MCF 10A (cell line): ENCODE data around the gene OBSCN. TPM values are rescaled to one million over a fixed set of nuclear protein-coding genes. Genes with fewer than 3 reads are reported as not detected.

ENCODE experiments used
- BruUV-seq: library from RNA; stranded (reverse); fragments of 400-500 nt; replicated peaks from 2 replicates; lab custom pipeline; 2021; lab: Mats Ljungman, UMichigan
- CTCF ChIA-PET: fragments of 300-600 bp; sonication (Branson Sonifier 250); formaldehyde crosslinking; extraction: SDS; loops from one replicate; lab custom pipeline; 2021; ENCODE audit warnings: antibody characterized with exemption, inconsistent platforms; lab: Yijun Ruan, JAX
- POLR2A ChIA-PET: fragments of 300-600, 350-650 bp; sonication (Branson Sonifier 250); formaldehyde crosslinking; extraction: SDS; loops from one replicate; lab custom pipeline; 2020; ENCODE audit warnings: antibody characterized with exemption, inconsistent platforms; lab: Yijun Ruan, JAX
- DNase-seq: peaks from one replicate; pipeline ENCODE4 v3.0.0-alpha.2; 2018; ENCODE audit not compliant: unreplicated experiment
- H3K27ac Mint-ChIP-seq: one replicate; pipeline ENCODE4 v1.8.0; 2022; ENCODE audit warnings: mild to moderate bottlenecking, low read depth, mixed read lengths; ENCODE audit not compliant: unreplicated experiment
- H3K27me3 Mint-ChIP-seq: one replicate; pipeline ENCODE4 v1.8.0; 2022; ENCODE audit warnings: mixed read lengths; ENCODE audit not compliant: insufficient read depth, unreplicated experiment
- H3K36me3 Mint-ChIP-seq: one replicate; pipeline ENCODE4 v1.8.0; 2022; ENCODE audit warnings: mild to moderate bottlenecking, moderate library complexity, mixed read lengths; ENCODE audit not compliant: insufficient read depth, unreplicated experiment
- H3K4me1 Mint-ChIP-seq: one replicate; pipeline ENCODE4 v1.8.0; 2022; ENCODE audit warnings: mixed read lengths; ENCODE audit not compliant: insufficient read depth, unreplicated experiment
- H3K4me3 Mint-ChIP-seq: one replicate; pipeline ENCODE4 v1.8.0; 2022; ENCODE audit warnings: mild to moderate bottlenecking, moderate library complexity, mixed read lengths; ENCODE audit not compliant: unreplicated experiment
- H3K9me3 Mint-ChIP-seq: one replicate; pipeline ENCODE4 v1.8.0; 2022; ENCODE audit warnings: mixed read lengths; ENCODE audit not compliant: unreplicated experiment
- CTCF ChIP-seq: fragments of 200-600 bp; IDR thresholded peaks from one replicate; pipeline ENCODE4 v1.8.0; 2022; ENCODE audit warnings: antibody characterized with exemption, mild to moderate bottlenecking; ENCODE audit not compliant: unreplicated experiment
- intact Hi-C: fragments of 100-400 bp; cut with micrococcal nuclease; formaldehyde crosslinking; loops from 2 replicates; pipeline ENCODE4 v1.14.1; 2022
- total RNA-seq: library from RNA; stranded (reverse); gene quantifications from 2 replicates; pipeline ENCODE4 v1.2.3, GENCODE V29; 2022

The OBSCN gene
- total RNA-seq, 1 experiment from 2014 or later = 22.6 TPM

- Mint-ChIP-seq H3K27me3 (no peaks in the 10 kb centered on the region), H3K36me3 (peaks cover 7% of the 10 kb centered on the region), H3K4me1 (no peaks in the 10 kb centered on the region), H3K4me3 (no peak overlapping the region), H3K9me3 (no peaks in the 10 kb centered on the region), H3K27ac (no peak overlapping the region)
- no peak for DNase-seq
- intact Hi-C loops = no loop called here
- CTCF ChIA-PET = no interaction called here
- TF ChIP-seq CTCF = no peak
- POLR2A ChIA-PET = interaction anchor here (0.6 kb wide), 1 partner anchor 15 kb away, joined by 3 read pairs; no protein-coding TSS in a partner anchor
- no TSS peak for BruUV-seq
Measured at GRCh38 chr1:228366866-228367741, 159.3 kb downstream of the OBSCN start.

GRCh38 chr1:228367798-228368791 is 160.3 kb downstream of the OBSCN start:
- H3K9me3 Mint-ChIP-seq = no peaks in the 10 kb centered on the region
- no peak for DNase-seq
- peaks cover 7% of the 10 kb centered on the region for H3K36me3 Mint-ChIP-seq
- no peak overlapping the region for H3K27ac Mint-ChIP-seq
- no peaks in the 10 kb centered on the region for H3K27me3 Mint-ChIP-seq
- CTCF ChIA-PET = interaction anchor here (0.6 to 0.7 kb wide), 2 partner anchors 14 to 105 kb away, joined by 3 to 4 read pairs; no protein-coding TSS in a partner anchor
- intact Hi-C loops = no loop called here
- no peak for TF ChIP-seq CTCF
- BruUV-seq = no TSS peak
- no peak overlapping the region for H3K4me3 Mint-ChIP-seq
- no peaks in the 10 kb centered on the region for H3K4me1 Mint-ChIP-seq
- POLR2A ChIA-PET = no interaction called here

GRCh38 chr1:228368801-228369607 is 161.2 kb downstream of the OBSCN start:
- H3K27me3 Mint-ChIP-seq = no peaks in the 10 kb centered on the region
- intact Hi-C loops = no loop called here
- ChIA-PET CTCF (interaction anchor here (0.7 kb wide), 1 partner anchor 15 kb away, joined by 3 read pairs; no protein-coding TSS in a partner anchor), POLR2A (no interaction called here)
- TF ChIP-seq CTCF = no peak
- BruUV-seq = no TSS peak
- no peak overlapping the region for H3K27ac Mint-ChIP-seq
- DNase-seq = no peak
- no peak overlapping the region for H3K4me3 Mint-ChIP-seq
- peaks cover 7% of the 10 kb centered on the region for H3K36me3 Mint-ChIP-seq
- no peaks in the 10 kb centered on the region for H3K4me1 Mint-ChIP-seq
- no peaks in the 10 kb centered on the region for H3K9me3 Mint-ChIP-seq
